HK-2 (cell line): ENCODE measurements around the gene ZMYND8.
"Not testable (repeated sequence)": the region's sequence is repeated elsewhere in the genome, so short reads cannot be mapped to it uniquely, and the experiment has no call there.

Source experiments
- DNase-seq: peaks from one replicate; pipeline ENCODE4 v3.0.0-alpha.2; 2018; ENCODE audit not compliant: unreplicated experiment

ZMYND8 gene

DNA sequence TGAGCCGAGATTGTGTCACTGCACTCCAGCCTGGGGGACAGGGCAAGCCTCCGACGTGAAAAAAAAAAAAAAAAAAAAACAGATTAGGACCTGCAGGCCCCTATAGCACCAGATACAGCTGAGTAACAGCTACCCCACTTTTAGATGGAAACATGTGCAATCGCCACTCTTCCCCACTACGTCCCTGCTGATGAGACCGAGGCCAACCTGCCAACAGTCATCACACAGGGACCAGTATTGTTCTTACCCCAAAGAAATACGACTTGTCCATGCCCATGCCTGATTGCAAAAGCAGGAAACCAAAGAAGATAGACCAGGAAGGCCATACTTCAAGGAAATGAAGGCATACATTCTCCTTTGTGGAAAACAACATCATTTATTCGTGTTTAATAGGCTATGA lies 45.8 kb downstream of the ZMYND8 start:
- no peak for DNase-seq

DNA sequence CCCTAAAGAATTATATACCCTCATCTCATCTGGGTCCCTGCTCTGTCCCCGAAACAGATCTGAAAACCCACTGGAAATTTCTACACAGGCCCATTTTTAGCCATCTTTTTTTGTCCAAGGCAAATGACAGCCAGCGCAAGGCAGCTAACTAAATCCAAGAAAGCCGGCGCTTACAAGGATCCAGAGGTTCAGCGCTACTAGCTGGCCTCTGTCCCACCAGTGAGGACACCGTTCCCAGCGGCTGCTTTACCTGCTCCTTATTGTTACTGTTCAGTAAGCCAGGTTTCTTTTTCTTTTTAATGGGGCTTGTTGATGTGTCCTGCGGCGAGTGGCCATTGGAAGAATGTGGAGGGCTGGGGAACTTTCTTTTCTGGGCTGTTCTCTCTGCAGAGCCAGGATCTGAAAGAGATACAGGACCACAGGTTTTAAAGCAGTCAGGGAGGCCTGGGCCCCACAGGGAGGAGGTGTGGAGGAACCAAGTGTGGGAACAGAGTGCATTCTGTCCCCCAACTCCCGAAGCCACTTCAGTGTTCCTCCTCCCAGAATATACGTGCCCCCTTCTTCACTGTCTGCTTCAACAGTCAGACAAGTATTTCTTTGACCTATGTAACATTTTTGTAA lies 46.6 kb downstream of the ZMYND8 start:
- no peak for DNase-seq

DNA sequence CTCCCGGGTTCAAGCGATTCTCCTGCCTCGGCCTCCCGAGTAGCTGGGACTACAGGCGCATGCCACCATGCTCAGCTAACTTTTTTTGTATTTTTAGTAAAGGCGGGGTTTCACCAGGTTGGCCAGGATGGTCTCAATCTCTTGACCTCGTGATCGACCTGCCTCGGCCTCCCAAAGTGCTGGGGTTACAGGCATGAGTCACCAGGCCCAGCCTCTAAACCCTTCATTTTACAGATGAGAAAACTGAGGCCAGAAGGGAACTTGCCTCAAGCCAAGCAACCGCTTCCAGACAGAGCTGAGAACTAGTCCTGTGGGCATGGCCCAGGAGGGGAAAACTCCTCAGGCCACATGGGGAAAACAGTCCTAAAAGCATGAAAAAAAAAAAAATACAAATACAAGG lies 47.1 kb downstream of the ZMYND8 start:
- DNase-seq, result no peak

DNA sequence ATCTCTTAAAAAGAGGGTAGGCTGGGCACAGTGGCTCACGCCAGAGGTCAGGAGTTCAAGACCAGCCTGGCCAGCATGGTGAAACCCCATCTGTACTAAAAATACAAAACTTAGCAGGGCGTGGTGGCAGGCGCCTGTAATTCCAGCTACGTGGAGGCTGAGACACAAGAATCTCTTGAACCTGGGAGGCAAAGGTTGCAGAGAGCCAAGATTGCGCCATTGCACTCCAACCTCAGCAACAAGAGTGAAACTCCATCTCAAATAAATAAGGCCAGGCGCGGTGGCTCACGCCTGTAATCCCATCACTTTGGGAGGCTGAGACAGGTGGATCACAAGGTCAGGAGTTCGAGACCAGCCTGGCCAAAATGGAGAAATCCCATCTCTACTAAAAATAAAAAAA lies 48.9 kb downstream of the ZMYND8 start:
- not testable (repeated sequence) for DNase-seq

DNA sequence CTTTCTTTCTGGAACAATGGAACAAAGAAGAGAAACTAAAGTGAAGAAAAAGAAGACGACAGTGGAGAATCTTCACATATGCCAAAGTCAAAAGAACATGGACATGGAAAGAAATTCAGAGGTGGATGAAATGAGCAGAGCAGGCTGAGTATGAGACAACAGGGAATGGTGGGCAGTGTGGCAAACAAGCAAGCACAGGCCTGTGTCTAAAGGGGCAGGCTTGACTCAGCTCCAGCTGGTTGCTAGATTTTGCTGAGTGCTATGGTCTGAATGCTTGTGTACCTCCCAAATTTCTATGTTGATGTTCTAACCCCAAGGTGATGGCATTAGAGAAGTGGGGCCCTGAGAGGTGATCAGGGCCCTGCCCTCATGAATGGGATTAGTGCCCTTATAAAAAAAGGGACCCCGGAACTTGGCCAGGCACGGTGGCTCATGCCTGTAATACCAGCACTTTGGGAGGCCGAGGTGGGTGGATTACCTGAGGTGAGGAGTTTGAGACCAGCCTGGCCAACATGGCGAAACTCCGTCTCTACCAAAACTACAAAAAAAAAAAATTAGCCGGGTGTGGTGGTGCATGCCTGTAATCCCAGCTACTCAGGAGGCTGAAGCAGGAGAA lies 49.6 kb downstream of the ZMYND8 start:
- DNase-seq, result no peak

DNA sequence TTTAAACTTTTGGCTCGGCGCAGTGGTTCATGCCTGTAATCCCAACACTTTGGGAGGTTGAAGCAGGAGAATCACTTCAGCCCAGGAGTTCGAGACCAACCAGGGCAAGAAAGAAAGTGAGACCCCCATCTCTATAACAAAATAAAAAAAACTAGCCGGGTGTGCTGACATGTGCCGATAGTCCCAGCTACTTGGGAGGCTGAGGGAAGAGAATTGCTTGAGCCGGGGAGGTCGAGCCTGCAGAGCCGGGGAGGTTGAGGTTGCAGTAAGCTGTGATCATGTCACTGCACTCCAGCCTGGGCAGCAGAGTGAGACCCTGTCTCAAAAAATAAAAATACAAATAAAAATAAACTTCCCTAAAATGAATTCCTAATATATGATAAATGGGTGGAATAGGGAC lies 50.4 kb downstream of the ZMYND8 start:
- DNase-seq, result no peak

DNA sequence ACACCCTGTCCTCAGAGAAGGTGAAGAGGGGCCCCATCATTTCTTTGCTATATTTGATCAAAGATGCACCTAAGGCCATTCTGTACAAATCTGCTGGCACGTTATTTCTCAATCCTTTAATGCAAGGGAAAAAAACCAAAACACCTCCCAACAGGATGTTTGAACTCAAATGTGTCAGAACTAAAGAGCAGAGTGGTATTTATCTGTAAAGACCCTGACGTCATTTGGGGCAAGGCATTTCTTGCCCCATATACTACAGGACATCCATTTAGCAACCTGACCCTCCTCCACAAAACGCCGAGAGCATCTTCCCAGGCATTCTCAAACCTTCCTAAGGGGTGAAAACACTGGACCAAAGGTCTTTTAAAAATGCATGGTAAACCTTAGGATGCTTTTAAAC lies 50.8 kb downstream of the ZMYND8 start:
- no peak for DNase-seq

DNA sequence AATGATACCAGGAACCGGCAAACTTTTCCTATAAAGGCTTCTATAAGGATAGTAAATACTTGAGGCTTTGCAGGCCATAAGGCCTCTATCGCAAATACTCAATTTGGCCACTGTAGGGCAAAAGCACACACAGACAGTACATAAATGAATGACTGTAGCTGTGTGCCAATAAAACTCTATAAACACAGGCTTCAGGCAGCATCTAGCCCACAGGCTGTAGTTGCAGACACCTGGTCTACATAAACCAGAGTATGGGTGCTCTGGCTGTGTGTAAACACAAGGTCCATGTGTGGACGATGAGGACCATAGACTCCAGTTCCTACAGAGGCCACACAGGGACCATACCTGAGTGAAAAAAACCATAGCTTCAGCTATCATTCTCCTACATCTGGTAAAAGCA lies 52.2 kb downstream of the ZMYND8 start:
- DNase-seq, result no peak

DNA sequence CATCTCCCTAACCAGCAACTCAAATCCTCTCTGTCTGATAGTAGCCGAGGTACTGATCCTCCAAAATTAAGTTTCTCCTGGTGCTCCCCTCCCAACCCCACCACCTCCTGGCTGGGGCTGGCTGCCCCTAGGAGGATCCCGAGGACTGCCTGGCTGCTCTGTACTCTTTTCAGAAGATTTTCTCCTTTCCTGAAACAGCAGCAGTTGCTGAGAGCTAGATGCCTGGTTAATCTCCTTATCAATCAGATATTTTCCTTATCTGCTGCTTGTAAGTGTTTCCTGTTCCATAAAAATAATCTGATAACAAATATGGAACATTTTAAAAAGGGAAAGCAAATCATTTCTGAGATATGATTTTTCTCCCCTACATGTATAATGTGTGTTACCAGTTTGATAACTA lies 52.8 kb downstream of the ZMYND8 start:
- DNase-seq, result no peak

DNA sequence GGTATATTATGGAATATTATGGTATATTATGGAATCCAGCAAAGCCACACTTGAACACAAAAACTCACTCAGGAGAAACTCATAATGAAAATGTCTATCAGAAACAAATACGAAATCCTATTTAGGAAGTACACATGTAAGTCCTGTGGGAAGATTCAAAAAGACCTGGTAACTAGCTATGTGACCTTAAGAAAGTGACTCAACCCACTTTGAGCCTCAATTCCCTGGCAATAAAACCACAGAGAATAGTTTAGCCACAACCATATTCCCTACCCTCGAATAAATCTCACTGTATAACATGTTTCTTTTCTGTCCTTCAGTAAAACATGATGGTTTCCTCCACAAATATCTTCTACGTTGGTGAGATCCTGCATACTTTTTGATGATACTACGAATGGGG lies 56.4 kb downstream of the ZMYND8 start:
- no peak for DNase-seq

DNA sequence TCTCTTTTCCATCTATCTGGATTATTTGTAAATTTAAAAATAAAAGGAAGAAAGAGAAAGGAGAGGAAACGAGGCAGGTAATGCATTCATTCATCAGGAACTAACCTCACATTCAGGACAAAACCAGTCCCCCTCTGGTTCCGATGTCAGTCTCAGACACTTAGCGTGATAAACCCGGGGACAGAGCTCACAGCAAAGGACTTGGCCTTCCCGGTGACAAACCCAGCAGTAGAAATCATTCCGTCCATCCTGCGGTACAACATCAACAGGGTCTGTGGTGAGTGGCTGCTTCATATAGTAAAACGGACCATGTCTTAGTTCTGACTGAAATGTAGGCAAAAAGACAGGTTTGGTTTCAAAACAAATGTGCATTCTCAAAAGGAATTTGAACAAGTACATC lies 57.9 kb downstream of the ZMYND8 start:
- DNase-seq, result no peak

DNA sequence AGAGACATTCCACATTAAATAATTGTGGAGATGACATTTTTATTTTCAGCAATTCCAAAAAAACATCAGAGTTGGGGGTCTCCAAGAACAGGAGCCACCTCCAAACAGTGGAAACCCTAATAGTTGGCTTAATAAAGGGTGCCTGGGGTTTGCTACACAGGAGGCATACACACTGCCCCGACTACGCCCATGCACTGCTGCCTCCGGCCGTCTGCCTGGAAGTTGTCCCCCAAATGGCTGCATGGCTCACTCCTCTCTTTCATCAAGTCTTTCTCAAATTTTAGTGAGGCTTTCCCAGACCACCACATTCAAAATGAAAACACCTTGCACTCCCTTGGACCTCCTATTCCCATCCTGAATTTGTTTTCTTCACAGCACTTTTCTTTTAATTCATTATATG lies 58.8 kb downstream of the ZMYND8 start:
- no peak for DNase-seq

DNA sequence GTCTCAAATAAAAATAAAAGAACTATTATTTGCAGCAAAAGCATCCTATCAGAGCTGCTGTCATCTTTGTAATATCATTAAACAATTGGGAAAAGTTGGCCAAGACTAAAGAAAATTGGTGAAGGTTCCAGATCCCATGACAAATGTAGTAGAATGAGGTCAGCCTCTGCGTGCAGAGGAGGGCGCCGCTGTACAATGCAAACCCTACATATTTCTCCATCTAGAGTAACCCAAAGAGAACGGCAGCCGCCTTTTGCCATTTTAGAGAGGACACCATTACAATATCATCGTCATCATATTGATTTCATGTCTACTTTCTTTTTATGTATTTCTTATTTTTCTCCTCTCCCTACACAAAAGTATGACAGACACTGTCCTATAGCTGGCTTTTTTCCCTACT lies 59.5 kb downstream of the ZMYND8 start:
- DNase-seq, result no peak

DNA sequence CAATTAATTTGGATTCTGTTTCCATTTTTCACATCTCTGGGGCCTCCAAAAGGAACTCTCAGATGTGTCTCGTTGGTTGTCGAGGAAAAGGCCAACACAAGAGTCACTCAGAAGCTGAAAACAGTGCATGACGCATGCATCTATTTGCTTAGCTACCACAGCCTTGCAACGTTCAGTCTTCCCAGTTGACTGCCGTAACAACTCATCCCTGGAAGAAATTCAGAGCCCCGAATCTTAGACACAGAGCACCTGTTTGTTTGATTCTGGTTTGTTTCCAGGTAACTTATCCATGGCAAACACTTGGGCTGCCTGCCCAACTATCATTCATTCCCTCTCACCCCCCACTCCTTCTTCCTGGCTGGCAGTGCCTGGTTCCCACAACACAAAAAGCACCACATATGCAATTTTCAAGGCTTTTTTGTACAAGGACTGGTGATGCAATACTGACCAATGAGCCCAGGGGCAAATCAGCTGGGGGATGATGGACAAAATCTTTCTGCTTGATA lies 60.5 kb downstream of the ZMYND8 start:
- DNase-seq, result no peak

DNA sequence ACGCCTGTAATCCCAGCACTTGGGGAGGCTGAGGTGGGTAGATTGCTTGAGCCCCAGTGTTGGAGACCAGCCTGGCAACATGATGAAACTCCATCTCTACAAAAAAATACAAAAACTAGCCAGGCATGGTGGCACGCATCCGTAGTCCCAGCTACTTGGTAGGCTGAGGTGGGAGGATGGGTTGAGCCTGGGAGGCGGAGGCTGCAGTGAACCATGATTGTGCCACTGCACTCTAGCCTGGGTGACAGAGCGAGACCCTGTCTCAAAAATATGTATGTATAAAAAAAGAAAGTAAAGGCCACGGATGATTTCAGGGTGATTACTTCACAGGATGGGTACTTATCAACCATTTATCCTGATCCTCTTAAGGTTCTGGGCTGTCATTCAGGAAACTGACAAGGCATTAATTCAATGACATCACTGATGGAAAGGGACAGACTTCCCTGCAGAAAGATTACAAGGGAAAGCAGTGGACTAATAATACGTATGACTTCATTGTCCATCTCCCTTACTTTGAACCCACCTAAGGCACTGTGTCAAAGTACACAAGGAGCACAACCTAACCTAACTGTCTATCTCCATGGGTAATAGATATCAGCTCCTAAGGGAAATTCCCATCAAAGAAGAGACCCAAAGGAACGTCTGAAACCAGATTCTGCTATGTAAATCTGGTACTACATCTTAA lies 61.2 kb downstream of the ZMYND8 start:
- no peak for DNase-seq

DNA sequence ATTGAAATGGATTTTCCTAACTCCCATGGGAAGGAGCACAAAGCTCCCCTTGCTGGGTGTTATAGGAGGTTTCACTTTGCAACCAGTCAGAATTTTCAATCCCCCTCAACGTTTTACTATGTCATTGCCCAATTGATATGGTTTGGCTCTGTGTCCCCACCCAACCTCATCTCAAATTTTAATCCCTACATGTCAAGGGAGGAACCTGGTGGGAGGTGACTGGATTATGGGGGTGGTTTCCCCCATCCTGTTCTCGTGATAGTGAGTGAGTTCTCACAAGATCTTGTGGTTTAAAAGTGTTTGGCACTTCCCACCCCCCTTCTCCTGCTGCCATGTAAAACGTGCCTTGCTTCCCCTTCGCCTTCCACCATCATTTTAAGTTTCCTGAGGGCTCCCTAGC lies 62.9 kb downstream of the ZMYND8 start:
- no peak for DNase-seq

DNA sequence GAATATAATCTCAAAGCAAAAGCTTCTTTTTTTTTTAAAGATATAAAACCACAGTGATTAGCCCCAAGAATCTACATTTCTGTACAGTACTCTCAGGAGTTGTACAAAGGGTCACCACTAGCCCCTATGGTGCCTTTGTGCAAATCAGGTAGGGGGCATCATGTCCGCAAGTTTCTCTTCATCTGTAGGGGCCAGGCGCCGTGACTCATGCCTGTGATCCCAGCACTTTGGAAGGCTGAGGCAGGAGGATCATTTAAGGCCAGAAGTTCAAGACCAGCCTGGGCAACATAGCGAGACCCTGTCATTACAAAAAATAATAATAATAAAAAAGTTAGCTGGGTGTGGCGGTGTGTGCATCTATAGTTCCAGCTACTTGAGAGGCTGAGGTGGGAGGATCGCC lies 63.9 kb downstream of the ZMYND8 start:
- no peak for DNase-seq

DNA sequence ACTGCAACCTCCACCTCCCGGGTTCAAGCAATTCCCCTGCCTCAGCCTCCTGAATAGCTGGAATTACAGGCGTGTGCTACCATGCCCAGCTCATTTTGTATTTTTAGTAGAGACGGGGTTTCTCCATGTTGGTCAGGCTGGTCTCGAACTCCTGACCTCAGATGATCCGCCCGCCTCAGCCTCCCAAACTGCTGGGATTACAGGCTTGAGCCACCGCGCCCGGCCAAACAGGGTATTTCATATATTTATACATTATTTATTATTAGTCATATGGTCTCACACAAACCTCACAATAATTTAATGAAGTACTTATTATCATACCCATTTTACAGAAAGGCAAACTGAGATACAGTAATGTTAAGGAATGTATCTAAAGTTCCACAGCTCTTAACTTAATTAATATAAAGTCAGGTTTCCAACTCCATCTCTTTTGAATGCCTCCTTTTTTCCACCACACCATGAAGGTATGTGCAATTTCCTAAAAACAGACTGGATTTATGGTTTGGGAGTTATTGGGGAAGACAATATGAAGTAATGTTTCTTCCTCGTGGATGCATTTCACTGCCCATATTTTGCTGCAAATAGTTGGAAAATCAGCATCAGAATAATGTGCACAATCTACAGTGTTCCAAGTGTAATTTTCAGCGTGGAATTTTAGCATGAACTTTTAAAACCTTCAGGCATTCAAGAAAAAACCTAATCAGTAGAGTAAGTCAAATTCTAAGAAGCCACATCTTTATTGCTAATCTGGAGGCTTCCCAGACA lies 65.7 kb downstream of the ZMYND8 start:
- DNase-seq, result no peak

DNA sequence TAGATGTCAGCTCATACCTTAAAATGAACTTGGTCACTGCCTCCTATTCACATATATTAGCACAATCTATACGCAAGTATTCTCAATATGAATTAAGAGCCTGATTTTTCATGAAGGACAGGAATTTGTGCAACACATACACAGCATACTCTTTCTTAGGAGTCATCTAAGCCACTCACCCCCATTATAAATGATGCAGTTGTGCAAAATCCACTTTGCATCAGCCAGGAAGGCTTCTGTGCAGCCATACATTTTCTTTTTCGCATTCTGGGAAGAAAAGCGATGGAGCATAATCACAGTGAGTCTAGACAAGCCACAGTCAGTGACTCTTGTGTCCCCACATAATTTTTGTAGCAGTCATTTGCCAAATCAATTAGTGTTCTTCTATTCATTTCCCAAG lies 66.5 kb downstream of the ZMYND8 start:
- no peak for DNase-seq

DNA sequence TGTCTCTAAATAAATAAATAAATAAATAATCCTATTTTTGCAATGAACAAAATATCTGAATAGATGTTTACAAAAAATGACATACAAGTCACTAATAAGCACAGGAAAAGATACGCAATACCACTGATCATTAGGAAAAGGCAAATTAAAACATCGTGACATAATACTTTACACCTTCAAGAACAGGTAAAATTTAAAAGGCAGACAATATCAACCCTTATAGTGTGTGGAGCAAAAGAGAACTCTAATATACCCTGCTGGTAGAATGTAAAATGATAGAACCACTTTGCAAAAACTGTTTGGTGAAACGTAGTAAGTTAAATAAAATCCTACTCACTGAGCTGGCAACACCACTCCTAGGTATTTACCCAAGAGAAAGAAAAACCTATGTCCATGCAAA lies 67.4 kb downstream of the ZMYND8 start:
- no peak for DNase-seq

DNA sequence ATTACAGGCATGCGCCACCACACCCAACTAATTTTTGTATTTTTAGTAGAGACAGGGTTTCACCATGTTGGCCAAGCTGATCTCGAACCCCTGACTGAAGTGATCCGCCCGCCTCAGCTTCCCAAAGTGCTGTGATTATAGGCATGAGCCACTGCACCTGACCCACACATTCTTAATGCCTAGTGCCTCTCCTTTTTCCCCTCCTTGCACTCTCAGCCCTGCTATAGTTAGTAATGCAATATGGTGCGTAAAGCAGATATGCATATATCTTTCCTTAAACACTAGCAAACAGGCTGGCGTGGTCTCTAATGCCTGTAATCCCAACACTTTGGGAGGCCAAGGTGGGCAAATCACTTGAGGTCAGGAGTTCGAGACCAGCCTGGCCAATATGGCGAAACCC lies 68.0 kb downstream of the ZMYND8 start:
- DNase-seq, result not testable (repeated sequence)

DNA sequence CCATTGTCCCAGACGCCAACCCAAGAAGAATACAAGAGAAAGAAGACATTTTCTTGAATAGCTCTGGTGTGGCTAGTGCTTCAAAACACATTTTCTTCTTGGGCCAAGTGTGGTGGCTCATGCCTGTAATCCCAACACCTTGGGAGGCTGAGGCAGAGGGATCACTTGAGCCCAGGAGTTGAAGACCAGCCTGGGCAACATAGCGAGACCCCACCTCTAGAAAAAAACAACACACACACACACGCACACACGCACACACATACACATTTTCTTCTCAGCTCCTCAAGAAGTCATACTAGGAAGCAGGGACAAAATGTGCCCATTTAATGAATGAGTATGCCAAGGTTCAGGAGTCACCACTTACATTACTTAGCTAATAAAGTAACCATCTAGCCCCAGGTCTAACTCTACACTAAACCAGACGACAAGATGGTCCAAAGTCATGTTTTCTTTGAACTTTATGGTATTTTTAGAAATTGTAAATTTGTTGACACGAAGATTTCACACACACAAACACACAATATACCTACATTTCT lies 68.8 kb downstream of the ZMYND8 start:
- DNase-seq, result no peak
